ENCODE data around the gene TCF7L2.

The TCF7L2 gene

DNA sequence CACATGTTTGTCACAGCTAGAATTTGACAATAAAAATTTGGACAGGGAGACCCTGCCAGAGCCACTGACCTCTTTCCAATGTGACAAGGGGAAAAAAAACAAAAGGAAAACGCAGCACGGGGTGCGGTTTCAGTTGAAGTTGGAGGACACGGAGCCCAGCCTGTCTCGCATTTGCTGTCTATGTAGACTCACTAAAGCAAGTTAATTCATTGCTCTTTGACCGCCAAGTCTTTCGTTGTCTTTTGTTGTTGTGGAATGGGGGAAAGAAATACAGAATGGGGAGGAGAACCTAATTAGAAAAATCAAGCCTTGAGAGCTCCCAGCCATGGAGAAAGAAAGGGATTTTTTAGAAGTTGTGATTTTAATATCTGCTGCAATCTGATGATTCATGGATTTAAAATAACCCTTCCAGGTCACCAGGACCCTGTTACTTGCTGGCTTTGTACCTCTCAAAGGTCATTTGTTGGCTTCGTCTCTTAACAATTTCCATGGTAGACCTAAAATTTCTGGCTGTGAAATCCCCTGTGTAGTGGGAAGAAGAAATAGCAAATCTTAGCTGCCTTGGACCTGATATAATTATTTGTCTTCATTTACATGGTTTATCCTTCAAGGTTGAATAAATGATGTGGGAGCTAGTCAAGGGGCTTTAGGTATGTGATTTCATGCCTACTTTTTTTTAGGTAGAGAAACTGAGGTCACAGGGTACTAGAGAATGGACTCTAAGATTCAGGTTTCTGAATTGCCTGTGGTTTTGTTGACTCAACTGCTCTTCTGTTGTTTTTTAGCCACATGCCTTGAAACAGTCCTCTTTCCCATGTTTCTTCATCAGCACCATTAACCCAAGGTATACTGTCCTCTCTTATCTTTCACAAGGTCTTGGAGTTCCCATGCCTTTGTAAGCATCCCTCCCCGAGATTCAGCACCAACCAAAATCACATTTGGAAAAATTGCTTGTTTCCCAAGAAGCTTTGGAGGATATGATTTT, 78.7 kb downstream of the TCF7L2 start:
- H3K4me3 Mint-ChIP-seq: peak overlapping the region; percentile 2 to 55 (median 8)
- TF ChIP-seq, protein P1, sequence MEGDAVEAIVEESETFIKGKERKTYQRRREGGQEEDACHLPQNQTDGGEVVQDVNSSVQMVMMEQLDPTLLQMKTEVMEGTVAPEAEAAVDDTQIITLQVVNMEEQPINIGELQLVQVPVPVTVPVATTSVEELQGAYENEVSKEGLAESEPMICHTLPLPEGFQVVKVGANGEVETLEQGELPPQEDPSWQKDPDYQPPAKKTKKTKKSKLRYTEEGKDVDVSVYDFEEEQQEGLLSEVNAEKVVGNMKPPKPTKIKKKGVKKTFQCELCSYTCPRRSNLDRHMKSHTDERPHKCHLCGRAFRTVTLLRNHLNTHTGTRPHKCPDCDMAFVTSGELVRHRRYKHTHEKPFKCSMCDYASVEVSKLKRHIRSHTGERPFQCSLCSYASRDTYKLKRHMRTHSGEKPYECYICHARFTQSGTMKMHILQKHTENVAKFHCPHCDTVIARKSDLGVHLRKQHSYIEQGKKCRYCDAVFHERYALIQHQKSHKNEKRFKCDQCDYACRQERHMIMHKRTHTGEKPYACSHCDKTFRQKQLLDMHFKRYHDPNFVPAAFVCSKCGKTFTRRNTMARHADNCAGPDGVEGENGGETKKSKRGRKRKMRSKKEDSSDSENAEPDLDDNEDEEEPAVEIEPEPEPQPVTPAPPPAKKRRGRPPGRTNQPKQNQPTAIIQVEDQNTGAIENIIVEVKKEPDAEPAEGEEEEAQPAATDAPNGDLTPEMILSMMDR (IDR thresholded peaks at IDR 0.05; ENCODE audit: unreplicated experiment in 3 of 3): no peak
- peak overlapping the region; percentile 65 to 74 (median 67) for H3K27ac Mint-ChIP-seq
- peaks cover 45% of the 10 kb centered on the region for H3K4me1 Mint-ChIP-seq
- peaks cover 9% of the 10 kb centered on the region for H3K36me3 Mint-ChIP-seq (ENCODE audit: low read depth)
- no peaks in the 10 kb centered on the region for H3K27me3 Mint-ChIP-seq (ENCODE audit: low read depth)
- H3K9me3 Mint-ChIP-seq: no peaks in the 10 kb centered on the region

DNA sequence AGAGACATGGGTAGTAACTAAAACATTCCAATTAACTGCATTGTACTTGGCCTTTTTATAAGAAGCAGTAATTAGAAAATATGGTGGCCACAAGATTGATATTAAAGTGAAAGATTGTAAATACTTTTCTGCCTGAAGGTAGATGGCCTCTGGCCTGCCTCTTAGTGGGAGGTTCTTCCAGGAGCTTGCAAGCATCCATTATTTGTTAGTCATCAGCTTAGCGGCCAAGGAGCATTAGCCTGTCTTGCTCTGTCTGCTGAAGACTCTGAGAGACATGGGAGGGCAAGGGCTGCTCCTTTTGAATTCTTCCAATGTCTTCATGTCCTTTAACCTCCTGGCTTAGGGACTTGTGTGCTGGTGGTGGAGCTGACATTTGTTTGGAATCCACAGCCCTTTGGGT, 80.4 kb downstream of the TCF7L2 start:
- TF ChIP-seq, protein P1 (IDR thresholded peaks at IDR 0.05; ENCODE audit: unreplicated experiment in 3 of 3): no peak
- Mint-ChIP-seq H3K27ac (no peak overlapping the region), H3K27me3 (ENCODE audit: low read depth) (no peaks in the 10 kb centered on the region), H3K9me3 (no peaks in the 10 kb centered on the region), H3K4me1 (peaks cover 50% of the 10 kb centered on the region), H3K36me3 (ENCODE audit: low read depth) (peaks cover 9% of the 10 kb centered on the region), H3K4me3 (no peak overlapping the region)

DNA sequence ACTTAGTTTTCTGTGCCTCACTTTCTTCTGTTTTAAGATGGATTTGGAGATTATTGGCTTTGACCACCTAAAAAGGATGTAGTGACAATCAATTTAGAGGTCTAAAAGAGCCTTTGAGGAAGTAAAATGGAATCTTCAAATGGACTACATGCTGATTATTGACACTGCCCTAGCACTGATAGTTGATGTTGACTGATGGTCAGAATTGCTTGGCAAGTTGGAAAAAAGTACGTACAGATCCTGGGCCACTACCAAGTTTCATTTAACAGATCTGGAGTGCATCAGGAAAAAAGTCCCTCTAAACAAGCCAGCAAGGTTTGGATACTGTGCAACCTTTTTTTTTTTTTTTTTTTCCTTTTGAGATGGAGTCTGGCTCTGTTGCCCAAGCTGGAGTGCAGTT, 81.1 kb downstream of the TCF7L2 start:
- Mint-ChIP-seq H3K4me3 (no peak overlapping the region), H3K27ac (no peak overlapping the region), H3K27me3 (ENCODE audit: low read depth) (no peaks in the 10 kb centered on the region), H3K36me3 (ENCODE audit: low read depth) (peaks cover 9% of the 10 kb centered on the region), H3K9me3 (no peaks in the 10 kb centered on the region), H3K4me1 (peaks cover 56% of the 10 kb centered on the region)
- TF ChIP-seq, protein P1 (IDR thresholded peaks at IDR 0.05; ENCODE audit: unreplicated experiment in 3 of 3): no peak

DNA sequence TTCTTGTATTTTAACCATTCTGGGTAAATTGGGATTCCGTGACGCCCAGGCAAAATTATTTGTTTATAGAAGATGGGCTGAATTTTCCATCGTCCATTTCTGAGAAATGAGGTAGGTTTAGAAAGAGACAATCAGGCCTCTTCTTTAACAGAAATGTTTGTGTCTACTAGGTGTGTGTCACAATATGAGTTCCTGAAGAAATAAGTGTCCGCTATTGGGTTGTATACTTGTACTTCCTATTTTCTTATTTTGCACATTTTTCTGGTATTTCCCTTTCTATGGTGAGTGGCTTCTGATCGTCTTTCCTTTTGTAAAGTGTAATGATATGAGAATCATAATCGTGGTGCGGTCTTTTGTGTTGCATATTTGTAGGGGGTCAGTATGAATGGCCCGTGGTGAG, 83.9 kb downstream of the TCF7L2 start:
- Mint-ChIP-seq H3K36me3 (ENCODE audit: low read depth) (peaks cover 9% of the 10 kb centered on the region), H3K9me3 (no peaks in the 10 kb centered on the region), H3K27me3 (ENCODE audit: low read depth) (no peaks in the 10 kb centered on the region), H3K27ac (peak overlapping the region in 1 of 3 experiments; percentile 24), H3K4me1 (peaks cover 44% of the 10 kb centered on the region), H3K4me3 (no peak overlapping the region)
- TF ChIP-seq, protein P1 (IDR thresholded peaks at IDR 0.05; ENCODE audit: unreplicated experiment in 3 of 3): no peak

DNA sequence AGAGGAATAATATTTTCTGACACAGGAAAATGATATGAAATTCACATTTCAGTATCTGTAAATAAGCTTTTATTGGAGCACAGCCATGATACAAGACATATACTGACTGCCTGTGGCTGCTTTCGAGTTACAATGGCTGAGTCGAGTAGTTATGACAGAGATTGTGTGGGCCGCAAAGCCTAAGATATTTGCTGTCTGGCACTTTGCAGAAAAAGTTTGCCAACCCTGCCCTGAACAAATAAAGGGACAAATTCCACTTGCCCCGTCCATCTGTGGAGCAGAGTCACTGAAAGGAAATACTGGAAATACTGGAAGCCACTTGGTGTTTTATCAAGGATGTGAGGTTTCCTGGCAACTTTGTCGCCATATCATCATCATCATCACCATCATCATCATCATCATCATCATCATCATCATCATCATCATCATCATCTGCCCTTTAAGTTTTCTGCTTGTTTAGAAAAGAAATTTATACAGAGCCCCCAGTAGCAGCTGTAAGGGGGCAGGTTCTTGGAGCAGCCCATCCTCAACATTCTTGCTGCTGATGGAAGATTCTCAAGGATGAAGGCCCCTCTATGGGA, 85.8 kb downstream of the TCF7L2 start:
- Mint-ChIP-seq H3K36me3 (ENCODE audit: low read depth) (peaks cover 16% of the 10 kb centered on the region), H3K4me1 (peaks cover 36% of the 10 kb centered on the region), H3K9me3 (no peaks in the 10 kb centered on the region), H3K27ac (peak overlapping the region in 2 of 3 experiments; percentile 28 to 63), H3K4me3 (no peak overlapping the region), H3K27me3 (ENCODE audit: low read depth) (no peaks in the 10 kb centered on the region)
- TF ChIP-seq, protein P1 (IDR thresholded peaks at IDR 0.05; ENCODE audit: unreplicated experiment in 3 of 3): no peak

Data from nephron (organoid).